Cardiac fibroblast (primary cell): Measurements from ENCODE around the gene ZNF3.
A peak's percentile ranks its signal among the peaks of the same experiment; 100 is the strongest.

Experiments
- DNase-seq, 2 donors: peaks; one replicate each; pipeline versions ENCODE4 v3.0.0 to v3.0.0-alpha.2; 2010; ENCODE audit warnings: low read depth in 2 of 2
- H3K4me3 ChIP-seq, 2 donors: replicated peaks in 1 of 2; 1 replicate in 1 of 2; 2 replicates in 1 of 2; pipeline ENCODE4 v1.5.1; 2011; ENCODE audit warnings: low read depth in 2 of 2, low read length in 2 of 2, mild to moderate bottlenecking in 2 of 2, moderate library complexity in 1 of 2
- TF ChIP-seq, protein P1 (sequence below): IDR thresholded peaks from one replicate; pipeline ENCODE4 v1.5.1; 2011; ENCODE audit warnings: low read depth, mild to moderate bottlenecking, low read length, inconsistent platforms

ZNF3 gene

GRCh38 chr7:100038326-100038725 lies 43.2 kb downstream of the ZNF3 start:
- DNase-seq, result no peak
- TF ChIP-seq, protein P1, sequence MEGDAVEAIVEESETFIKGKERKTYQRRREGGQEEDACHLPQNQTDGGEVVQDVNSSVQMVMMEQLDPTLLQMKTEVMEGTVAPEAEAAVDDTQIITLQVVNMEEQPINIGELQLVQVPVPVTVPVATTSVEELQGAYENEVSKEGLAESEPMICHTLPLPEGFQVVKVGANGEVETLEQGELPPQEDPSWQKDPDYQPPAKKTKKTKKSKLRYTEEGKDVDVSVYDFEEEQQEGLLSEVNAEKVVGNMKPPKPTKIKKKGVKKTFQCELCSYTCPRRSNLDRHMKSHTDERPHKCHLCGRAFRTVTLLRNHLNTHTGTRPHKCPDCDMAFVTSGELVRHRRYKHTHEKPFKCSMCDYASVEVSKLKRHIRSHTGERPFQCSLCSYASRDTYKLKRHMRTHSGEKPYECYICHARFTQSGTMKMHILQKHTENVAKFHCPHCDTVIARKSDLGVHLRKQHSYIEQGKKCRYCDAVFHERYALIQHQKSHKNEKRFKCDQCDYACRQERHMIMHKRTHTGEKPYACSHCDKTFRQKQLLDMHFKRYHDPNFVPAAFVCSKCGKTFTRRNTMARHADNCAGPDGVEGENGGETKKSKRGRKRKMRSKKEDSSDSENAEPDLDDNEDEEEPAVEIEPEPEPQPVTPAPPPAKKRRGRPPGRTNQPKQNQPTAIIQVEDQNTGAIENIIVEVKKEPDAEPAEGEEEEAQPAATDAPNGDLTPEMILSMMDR, result no peak
- no peak overlapping the region for H3K4me3 ChIP-seq

DNA sequence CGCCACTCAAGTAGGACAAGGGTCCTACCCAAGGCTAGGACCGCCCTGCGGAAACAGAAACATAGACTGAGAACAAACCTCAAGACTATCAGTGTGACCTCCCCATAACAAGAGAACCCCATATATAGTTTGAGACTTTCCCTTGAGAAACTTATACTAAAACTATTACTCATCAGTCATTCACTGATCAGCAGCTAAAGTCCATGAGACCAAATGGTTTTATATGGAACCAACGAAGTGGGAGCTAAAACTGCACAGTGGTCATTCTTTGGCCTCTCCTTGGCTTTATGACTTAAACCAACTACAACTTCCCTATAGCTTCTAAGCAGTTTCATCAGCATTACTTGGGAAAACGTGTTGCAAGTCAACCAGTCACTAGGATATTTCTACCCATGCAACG lies 45.6 kb downstream of the ZNF3 start:
- TF ChIP-seq, protein P1, result no peak
- no peak overlapping the region for H3K4me3 ChIP-seq
- peak in 1 of 2 donors; percentile 28 for DNase-seq

- no peak overlapping the region for H3K4me3 ChIP-seq
- peak; percentile 87 to 96 for DNase-seq
- TF ChIP-seq, protein P1, result no peak
These were observed 46.5 kb downstream of the ZNF3 start for GRCh38 chr7:100034871-100035510.

- DNase-seq, result no peak
- TF ChIP-seq, protein P1, result no peak
- H3K4me3 ChIP-seq, result no peak overlapping the region
These were observed 48.0 kb downstream of the ZNF3 start for GRCh38 chr7:100033526-100033925.

- DNase-seq, result no peak
- TF ChIP-seq, protein P1, result no peak
- no peak overlapping the region for H3K4me3 ChIP-seq
These were observed 51.9 kb downstream of the ZNF3 start for GRCh38 chr7:100029596-100029995.

GRCh38 chr7:100027197-100027596 lies 54.3 kb downstream of the ZNF3 start:
- H3K4me3 ChIP-seq, result no peak overlapping the region
- DNase-seq, result no peak
- TF ChIP-seq, protein P1, result no peak
